GM21423 (cell line): Measurements from ENCODE around the gene OLIG3.

ENCODE experiments used
- ATAC-seq: cut with Tn5 transposase; IDR thresholded peaks from one replicate; pipeline ENCODE4 v1.9.1; 2021; ENCODE audit warnings: mild to moderate bottlenecking, moderate library complexity; ENCODE audit not compliant: unreplicated experiment

OLIG3 gene

DNA sequence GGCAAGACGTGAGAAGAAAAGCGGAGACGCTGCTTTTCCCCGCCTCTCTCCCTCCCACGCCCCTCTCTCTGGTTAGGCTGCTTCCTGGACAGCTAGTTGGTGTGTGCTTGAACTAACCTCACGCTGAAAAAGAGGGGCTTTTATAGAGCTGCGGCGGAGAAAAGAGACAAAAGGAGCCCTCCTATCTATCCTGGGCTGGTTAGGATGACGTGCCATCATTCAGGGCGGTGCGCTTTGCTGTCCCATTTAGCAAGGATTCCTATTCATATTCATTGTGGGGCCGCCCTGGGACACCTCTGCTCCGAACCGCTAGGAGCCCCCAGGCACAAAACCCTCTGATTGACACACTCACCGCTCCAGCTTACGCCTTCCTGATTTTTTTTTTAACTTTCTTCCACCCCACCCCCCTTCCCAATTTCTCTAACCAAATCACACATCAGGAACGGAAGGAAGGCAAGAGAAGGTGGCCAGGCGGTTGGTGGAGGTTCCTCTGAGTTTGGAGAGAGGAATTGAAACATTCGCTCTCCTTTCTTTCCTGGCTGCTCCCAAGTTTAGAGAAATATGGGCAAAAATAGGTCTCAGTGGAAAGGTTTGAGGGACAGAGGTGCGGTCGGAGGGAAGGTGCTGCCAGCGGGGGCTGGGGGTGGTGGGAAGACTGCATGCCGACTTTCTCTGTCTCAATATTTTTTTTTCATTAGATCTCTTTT, at the start of gene OLIG3:
OLIG3 (minus strand) TSS at position 114 of the 707 bp plus-strand sequence. CDS start 224 bp downstream, outside the sequence.
- ATAC-seq = no peak

DNA sequence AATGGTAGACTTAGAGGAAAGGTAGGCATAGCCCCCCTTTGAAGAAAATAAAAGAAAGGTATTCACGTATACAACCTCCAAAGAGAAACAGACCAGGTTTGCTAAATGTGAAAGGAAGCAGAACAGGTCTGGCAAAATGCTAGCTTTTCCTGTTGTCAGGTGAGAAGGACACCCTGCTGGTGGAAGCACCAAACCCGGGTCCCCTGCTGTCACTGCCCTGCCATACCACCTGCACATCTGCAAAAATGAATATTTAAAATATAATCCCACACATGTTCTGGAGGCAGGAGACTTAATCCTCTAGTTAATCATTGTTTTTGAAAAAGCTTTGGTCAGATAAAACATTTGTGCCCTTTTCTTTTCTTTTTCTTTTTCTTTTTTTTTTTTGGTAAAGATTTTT, 48.9 kb upstream of the OLIG3 start:
- ATAC-seq = no peak

DNA sequence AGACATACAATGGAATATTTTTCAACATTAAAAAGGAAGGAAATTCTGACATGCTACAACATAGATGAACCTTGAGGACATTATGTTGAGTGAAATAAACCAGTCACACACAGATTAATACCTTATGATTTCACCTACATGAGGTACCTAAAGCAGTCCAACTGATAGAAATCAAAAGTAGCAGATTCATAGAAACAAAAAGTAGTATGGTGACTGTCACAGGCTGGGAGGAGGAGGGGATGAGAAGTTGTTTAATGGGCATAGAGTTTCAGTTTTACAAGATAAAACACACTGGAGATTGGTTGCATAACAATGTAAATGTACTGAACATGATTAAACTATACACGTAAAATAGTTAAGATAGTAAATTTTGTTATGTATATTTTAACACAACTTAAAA, 48.5 kb upstream of the OLIG3 start:
- ATAC-seq = no peak

- no peak for ATAC-seq
Observed at GRCh38 chr6:137541534-137542063, 47.4 kb upstream of the OLIG3 start.

DNA sequence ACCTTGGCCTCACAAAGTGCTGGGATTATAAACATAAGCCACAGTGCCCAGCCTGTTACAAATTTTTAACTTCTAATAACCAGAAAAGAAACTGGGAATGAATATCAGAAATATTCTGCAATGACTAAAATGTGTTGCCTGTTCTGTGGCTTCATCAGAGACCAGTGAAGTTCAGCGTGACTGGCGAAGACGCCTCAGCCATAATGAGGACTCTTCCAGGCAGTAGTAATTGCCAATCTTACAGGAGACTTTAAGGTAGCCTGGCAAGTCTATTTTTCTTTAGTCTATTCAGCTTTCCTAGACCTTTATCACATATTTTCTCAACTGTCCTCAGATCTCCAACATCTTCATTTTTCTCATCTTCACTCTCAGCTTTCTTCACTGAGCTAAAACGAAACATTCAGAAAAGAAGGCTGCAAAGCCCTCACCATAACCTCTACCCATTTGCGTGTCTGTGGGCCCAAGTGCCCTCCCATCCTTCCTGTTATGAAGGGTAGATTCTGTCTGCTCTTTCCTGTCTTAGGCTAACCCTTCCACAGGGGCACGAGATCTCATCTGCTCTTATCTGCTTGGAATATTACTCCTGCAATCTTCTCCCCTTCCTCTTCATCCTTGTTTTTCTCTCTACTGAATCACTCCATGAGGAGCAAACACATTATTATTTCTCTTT, 42.0 kb upstream of the OLIG3 start:
- ATAC-seq = no peak

GRCh38 chr6:137531376-137532092, 37.3 kb upstream of the OLIG3 start:
- no peak for ATAC-seq

DNA sequence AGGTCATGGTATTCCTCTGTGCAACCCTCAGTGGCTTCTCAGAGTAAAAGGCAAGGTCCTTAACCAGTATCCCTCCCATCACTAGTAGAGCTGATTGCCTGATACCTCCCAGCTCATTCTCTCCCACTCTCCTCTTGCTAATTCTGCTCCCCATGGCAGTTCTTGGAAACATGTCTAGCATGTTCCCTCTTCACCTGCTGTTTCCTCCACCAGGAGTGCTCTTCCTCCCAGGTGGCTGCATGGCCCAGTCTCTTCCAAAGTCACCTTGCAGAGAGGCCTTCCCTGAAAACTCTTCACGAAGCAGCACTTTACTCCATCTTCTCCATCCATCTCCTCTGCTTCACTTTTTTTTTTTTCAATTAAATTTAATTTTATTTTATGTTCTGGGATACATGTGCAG, 36.2 kb upstream of the OLIG3 start:
- no peak for ATAC-seq

- no peak for ATAC-seq
Observed at GRCh38 chr6:137522831-137523230, 28.6 kb upstream of the OLIG3 start.

DNA sequence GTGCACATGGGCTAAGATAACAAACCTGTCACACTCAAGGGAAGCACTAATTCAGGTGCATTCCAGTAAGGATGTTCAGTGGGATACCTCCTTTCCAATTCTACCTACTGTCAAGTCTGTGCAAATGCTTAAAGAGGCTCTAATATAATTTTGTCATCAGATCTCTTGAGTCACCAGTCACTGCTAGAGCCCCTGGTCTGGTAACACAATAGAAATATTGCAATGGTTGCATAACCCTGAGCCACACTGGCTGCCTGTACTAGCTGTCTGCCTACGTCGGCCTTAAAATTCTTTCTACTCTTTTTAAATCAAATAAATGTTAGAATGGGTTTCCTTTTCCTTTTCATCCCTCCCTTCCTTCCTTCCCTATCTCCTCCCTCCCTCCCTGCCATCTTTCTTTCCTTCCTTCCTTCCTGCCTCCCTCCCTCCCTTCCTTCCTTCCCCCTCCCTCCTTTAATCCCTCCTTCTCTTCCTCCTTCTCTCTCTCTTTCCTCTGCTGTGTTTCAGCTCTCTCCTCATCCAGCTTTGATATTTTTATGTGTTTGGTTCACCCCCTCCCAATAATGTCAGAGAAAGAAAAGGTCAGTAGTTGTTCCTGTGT, 28.1 kb upstream of the OLIG3 start:
- ATAC-seq = no peak

GRCh38 chr6:137520520-137520919, 26.3 kb upstream of the OLIG3 start:
- no peak for ATAC-seq

DNA sequence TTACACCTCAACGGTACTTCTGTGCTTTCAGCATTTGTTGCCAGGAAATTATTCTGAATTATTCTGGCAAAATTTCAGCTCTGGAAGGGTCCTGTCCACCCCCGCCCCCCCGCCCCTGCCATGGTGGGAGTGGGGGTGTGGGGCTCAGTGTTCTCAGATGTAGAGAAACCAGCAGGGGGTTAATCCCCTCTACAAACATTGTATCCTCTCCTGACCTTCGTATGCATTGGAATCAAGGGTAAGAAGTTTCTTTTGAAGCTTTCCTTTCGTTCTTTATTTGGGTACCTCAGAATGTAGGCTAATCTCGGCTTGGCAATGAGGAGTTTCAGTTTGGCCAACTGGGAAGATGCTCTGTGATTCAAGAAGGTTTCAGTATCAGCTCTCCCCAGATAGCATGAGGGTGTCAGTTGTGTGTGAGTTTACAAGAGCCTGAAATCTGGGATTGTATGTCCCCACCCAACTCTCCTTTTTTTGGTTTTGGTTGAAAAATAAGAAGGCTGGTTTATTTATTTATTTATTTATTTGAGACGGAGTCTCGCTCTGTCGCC, 25.5 kb upstream of the OLIG3 start:
- no peak for ATAC-seq

DNA sequence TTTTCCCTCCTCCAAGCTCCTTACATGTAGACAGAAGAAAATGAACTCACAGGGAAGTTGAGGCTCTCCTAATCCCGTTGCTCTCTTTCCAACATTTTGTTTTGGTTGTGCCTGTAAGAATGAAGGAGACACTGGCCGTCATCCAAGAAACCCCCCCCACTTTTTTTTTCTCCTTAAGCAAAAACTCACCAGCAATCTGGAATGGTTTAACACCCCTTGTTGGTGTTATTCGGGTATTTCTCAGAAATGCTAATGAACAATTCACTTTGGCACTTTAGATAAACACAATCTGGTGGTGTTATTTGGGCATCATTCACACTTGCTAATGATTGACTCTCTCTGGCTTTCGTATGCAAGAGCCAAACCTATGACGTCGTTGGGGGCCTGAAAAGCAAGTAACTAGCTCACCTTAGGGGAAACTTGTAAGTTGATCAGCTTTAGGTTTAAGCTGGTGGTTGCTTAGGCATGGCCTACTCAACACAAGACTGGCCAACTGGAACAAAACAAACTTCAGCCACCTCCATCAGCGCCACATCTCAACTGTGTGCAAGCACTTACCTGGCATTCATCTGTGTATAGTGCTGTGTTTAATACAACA, 24.3 kb upstream of the OLIG3 start:
- no peak for ATAC-seq

DNA sequence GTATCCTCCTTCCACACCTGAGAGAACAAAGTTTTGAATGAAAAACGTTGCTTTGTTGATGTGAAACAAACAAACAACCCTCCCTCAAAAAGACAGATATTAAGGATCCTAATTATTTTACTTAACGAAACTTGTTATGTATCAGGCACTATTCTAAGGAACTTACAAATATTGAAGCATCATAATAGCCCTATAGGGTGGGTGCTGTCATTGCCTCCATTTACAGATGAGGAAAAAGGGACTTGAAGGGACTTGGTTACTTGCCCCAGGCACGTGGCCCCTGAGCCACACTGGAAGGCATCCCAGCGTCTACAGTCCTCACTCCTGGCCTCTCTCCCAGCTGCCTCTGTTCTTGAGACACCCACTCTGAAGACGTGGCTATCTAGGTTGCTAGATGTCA, 20.2 kb upstream of the OLIG3 start:
- no peak for ATAC-seq

- ATAC-seq = no peak
Observed at GRCh38 chr6:137512757-137513605, 18.8 kb upstream of the OLIG3 start.

GRCh38 chr6:137510923-137511322, 16.7 kb upstream of the OLIG3 start:
- ATAC-seq = no peak

GRCh38 chr6:137498481-137499190, 4.4 kb upstream of the OLIG3 start:
- ATAC-seq = no peak

DNA sequence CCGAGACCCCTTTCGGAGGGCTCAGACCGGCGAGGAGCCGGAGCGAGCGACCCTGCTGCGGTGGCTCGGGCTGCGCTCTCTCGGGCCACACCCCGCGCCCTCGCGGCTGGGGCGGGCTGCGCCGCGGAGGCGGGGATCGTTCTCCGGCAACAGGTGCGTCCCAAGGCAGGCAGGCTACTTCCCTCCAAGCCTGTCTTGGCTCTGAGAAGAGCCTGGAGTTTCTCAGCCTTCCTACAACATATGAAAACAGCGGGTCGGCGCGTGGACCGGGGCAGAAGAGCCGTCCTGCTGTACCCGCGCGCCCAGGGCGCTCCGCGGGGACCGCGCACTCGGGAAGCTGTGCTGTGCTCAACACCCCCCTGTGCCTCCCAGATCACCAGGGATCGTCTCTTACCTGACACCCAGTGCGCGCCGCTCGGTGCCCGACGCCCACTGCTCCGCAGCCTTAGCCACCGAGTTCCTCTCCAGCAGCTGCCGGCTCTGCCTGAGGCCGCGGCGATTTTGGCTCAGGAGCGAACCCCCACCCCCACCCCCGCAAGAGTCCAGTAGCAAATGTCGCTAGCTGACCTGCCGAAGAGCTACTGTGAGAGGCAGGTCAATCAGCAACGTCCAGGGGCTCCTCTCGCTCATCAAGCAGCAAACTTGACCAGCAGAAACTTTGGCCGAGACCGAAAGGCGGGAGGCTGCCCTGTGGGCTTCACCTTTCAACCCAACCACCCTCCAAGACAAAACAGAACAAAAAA, 3.7 kb upstream of the OLIG3 start:
- ATAC-seq = no peak

DNA sequence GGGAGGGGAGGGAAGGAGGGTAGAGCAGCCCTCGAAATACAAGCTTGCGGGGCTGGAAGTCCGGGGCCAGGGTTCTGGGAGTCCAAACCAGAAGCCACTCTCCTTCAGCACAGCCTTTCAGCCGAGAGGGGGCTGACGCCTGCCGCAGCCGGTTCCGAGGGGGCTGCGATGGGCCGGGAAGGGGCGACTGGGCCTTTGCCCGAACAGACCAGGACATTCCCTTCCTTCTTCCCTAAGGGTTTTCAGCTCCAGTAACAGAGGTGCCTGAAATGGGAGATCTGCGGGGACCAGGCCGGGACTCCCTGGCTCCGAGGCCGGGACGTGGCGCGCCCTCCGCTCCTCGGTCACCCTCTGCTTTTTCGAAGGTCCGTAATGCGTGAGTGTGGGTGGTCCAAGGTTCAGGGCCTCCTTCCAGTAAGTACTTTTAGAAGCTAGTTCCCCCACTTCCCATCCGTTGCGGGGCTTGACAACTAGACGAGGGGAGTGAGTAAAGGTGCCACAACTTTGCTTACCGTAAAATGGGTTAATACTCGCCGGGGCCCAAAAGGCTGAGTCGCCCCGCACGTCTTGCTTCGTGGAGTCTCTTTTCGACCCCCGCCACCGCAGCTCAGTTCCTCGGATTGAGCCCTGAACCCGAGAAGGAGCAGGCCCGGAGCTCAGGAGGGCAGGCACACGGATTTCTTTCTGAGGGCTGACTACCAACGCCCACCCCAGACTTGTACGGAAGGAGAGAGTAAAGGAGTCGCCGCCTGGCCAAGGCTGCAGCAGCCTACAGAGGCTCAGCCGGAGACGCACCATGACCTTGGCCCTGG, 2.9 kb upstream of the OLIG3 start:
- ATAC-seq = no peak
